ENCODE results near the gene CD160.

Gene CD160

GRCh38 chr1:145786271-145786670 lies 67.0 kb downstream of the CD160 start (continued):
- no peak for TF ChIP-seq ZNF423 (tag by site-specific recombination; IDR thresholded peaks at IDR 0.05)
- TF ChIP-seq, protein P1, sequence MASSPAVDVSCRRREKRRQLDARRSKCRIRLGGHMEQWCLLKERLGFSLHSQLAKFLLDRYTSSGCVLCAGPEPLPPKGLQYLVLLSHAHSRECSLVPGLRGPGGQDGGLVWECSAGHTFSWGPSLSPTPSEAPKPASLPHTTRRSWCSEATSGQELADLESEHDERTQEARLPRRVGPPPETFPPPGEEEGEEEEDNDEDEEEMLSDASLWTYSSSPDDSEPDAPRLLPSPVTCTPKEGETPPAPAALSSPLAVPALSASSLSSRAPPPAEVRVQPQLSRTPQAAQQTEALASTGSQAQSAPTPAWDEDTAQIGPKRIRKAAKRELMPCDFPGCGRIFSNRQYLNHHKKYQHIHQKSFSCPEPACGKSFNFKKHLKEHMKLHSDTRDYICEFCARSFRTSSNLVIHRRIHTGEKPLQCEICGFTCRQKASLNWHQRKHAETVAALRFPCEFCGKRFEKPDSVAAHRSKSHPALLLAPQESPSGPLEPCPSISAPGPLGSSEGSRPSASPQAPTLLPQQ (tag by site-specific recombination; IDR thresholded peaks at IDR 0.05) = no peak
- TF ChIP-seq ZNF211 (tag by site-specific recombination; IDR thresholded peaks at IDR 0.05; ENCODE audit: low read depth) = no peak
- no peak for TF ChIP-seq ZNF624 (tag by site-specific recombination; IDR thresholded peaks at IDR 0.05)
- no peak for TF ChIP-seq ZFHX2 (tag by site-specific recombination; conservative IDR thresholded peaks at IDR 0.05)

- Histone ChIP-seq H3K4me3 (ENCODE audit: low read depth, low read length) (no peak overlapping the region), H3K27ac (ENCODE audit: extremely low read depth, low read depth, low read length) (no peak overlapping the region), H3K4me1 (ENCODE audit: control insufficient read depth, insufficient read depth, low read length) (no peaks in the 10 kb centered on the region), H3K36me3 (ENCODE audit: control insufficient read depth in 2 of 2, insufficient read depth in 1 of 2, low read length in 2 of 2) (peaks cover 0 to 3% of the 10 kb centered on the region in 2 experiments; a peak in 1 of 3 replicates), H3K9me3 (ENCODE audit: control insufficient read depth, insufficient read depth, low read depth, low read length) (no peaks in the 10 kb centered on the region)
- ChIA-PET CTCF (no interaction called here), POLR2A (no interaction called here)
- TF ChIP-seq PRDM1 (tag by site-specific recombination; IDR thresholded peaks at IDR 0.05) = peak; percentile 94
- TF ChIP-seq ZNF214 (tag by site-specific recombination; IDR thresholded peaks at IDR 0.05; ENCODE audit: borderline replicate concordance) = no peak
These were observed 69.3 kb downstream of the CD160 start for GRCh38 chr1:145788580-145788979.
